Calu3 (cell line): ENCODE data around the gene LSS. TPM values are rescaled to one million over a fixed set of nuclear protein-coding genes. Genes with fewer than 3 reads are reported as not detected.

ENCODE experiments used
- BruUV-seq: library from RNA; stranded (reverse); fragments of 400-500 nt; replicated peaks from 2 replicates; lab custom pipeline; 2021; lab: Mats Ljungman, UMichigan
- CTCF ChIA-PET: fragments of 300-600 bp; sonication (Branson Sonifier 250); formaldehyde crosslinking; loops from one replicate; lab custom pipeline; 2022; ENCODE audit warnings: antibody characterized with exemption; lab: Charles Lee
- DNase-seq: peaks from one replicate; pipeline ENCODE4 v3.0.0; 2022
- H3K27ac Mint-ChIP-seq: one replicate; pipeline ENCODE4 v1.8.0; 2022; ENCODE audit warnings: mixed read lengths; ENCODE audit not compliant: unreplicated experiment
- H3K27me3 Mint-ChIP-seq: one replicate; pipeline ENCODE4 v1.8.0; 2022; ENCODE audit warnings: mixed read lengths; ENCODE audit not compliant: unreplicated experiment
- H3K36me3 Mint-ChIP-seq: one replicate; pipeline ENCODE4 v1.8.0; 2022; ENCODE audit warnings: mild to moderate bottlenecking, moderate library complexity, mixed read lengths; ENCODE audit not compliant: insufficient read depth, unreplicated experiment
- H3K4me1 Mint-ChIP-seq: one replicate; pipeline ENCODE4 v1.8.0; 2022; ENCODE audit warnings: mild to moderate bottlenecking, low read depth, mixed read lengths; ENCODE audit not compliant: unreplicated experiment
- H3K4me3 Mint-ChIP-seq: one replicate; pipeline ENCODE4 v1.8.0; 2022; ENCODE audit warnings: mild to moderate bottlenecking, low read depth, moderate library complexity, mixed read lengths; ENCODE audit not compliant: unreplicated experiment
- H3K9me3 Mint-ChIP-seq: one replicate; pipeline ENCODE4 v1.8.0; 2022; ENCODE audit warnings: low read depth, mixed read lengths; ENCODE audit not compliant: unreplicated experiment
- CTCF ChIP-seq: fragments of 200-600 bp; IDR thresholded peaks from one replicate; pipeline ENCODE4 v1.8.0; 2022; ENCODE audit warnings: antibody characterized with exemption; ENCODE audit not compliant: unreplicated experiment
- intact Hi-C: fragments of 100-400 bp; cut with micrococcal nuclease; formaldehyde crosslinking; loops from one replicate; pipeline ENCODE4 v1.10.0; 2022; ENCODE audit not compliant: unreplicated experiment
- total RNA-seq: library from RNA; stranded (reverse); gene quantifications from 2 replicates; pipeline ENCODE4 v1.2.3, GENCODE V29; 2022

LSS gene
- total RNA-seq, 1 experiment from 2014 or later: 55.1 TPM

DNA sequence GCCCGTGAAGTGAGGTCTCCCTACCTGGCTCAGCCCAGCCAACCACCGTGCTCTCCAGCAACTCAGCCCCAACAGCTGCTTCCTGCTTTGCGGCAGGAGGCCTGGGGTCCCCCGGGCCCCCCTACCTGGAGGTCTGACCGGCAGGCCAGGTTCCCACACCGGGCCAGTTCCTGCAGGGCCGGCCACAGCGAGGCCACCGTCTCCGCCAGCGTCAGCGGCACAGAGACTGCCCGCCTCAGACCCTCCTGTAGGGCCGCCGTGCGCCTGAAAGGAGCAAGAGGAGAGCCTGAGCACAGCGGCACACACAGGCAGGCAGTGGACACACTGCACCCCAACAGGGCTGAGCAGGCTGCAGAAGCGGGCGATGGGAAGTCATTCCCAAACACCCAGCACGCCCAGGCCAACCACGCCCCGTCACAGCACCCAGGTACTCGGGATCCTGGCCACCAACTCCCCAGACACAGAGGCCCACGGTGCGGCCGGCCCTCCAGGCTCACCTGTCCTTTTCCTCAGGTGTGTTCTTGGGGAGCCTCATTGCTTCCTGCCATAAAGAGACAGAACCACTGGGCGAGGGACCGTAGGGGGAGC is 90.1 kb downstream of the LSS start:
- H3K4me3 Mint-ChIP-seq: no peak overlapping the region
- TF ChIP-seq CTCF: no peak
- CTCF ChIA-PET: no interaction called here

More for the DNA sequence above, 90.1 kb downstream of the LSS start:
- Mint-ChIP-seq H3K27ac (no peak overlapping the region), H3K27me3 (peaks cover 15% of the 10 kb centered on the region), H3K9me3 (no peaks in the 10 kb centered on the region), H3K36me3 (peaks cover under 1% of the 10 kb centered on the region), H3K4me1 (peaks cover under 1% of the 10 kb centered on the region)
- no peak for DNase-seq
- BruUV-seq: no TSS peak
- intact Hi-C loops: no loop called here

Other genes with a start within 250 kb of the LSS start
- 17.8 and 18.5 TPM in 2 replicates for gene COL6A1, start 247.0 kb downstream of the LSS start, total RNA-seq
- 3.4 and 3.8 TPM in 2 replicates for gene COL6A2, start 130.7 kb downstream of the LSS start, total RNA-seq
- gene FTCD, start 73.2 kb downstream of the LSS start, total RNA-seq: 0.31 and 1.3 TPM in 2 replicates
- gene SPATC1L, start 44.3 kb downstream of the LSS start, total RNA-seq: 4.4 and 5.5 TPM in 2 replicates
- gene MCM3AP, start 56.8 kb upstream of the LSS start, total RNA-seq: 64.1 and 66.5 TPM in 2 replicates
- gene YBEY, start 57.6 kb upstream of the LSS start, total RNA-seq: 10.4 and 11.3 TPM in 2 replicates
- gene C21orf58, start 95.1 kb upstream of the LSS start, total RNA-seq: 23.4 and 28.2 TPM in 2 replicates
- 32.2 and 34.3 TPM in 2 replicates for gene PCNT, start 95.4 kb upstream of the LSS start, total RNA-seq
- gene DIP2A, start 230.1 kb upstream of the LSS start, total RNA-seq: 27.8 and 29.3 TPM in 2 replicates